ENCODE results near the gene ABCC5. TPM values are rescaled to one million over a fixed set of nuclear protein-coding genes. Genes with fewer than 3 reads are reported as not detected.

ABCC5 gene
- total and polyA plus RNA-seq, 2 of the 8 experiments (the other 6 are each of a cell fraction or from before 2014, with no cell fraction given): 25.3 to 40.8 TPM

DNA sequence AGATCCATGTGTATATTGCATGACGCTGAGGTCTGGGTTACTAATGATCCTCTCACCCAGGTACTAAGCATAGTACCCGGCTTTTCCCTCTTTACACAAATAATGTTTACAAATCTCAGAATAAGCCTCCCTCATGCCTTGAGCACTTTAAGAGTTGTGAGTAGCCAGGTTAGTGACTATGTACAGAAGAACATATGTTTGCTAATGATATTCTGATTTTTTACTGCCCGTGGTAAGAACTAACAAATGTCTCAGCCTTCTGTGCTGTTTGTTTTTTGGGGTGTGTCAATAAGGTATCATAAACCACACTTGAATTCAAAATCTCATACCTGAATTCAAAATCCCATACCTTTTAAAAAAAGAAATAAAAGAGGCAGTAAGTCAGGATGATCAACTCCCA, 59.5 kb downstream of the ABCC5 start:
- no peak overlapping the region for H2BK12ac ChIP-seq (ENCODE audit: low read depth, low read length)
- H2BK5ac ChIP-seq (ENCODE audit: low read depth, low read length): no peak overlapping the region
- H3K4me3 ChIP-seq (ENCODE audit: extremely low read depth in 1 of 4, insufficient read depth in 2 of 4, low read depth in 3 of 4, low read length in 4 of 4): no peak overlapping the region
- no peak overlapping the region for H2AK5ac ChIP-seq (ENCODE audit: low read depth, low read length)
- peaks cover 0 to 6% of the 10 kb centered on the region in 2 experiments for H4K20me1 ChIP-seq (replicated peaks in 1 of 2; ENCODE audit: control insufficient read depth in 1 of 2, insufficient read depth in 2 of 2, low read length in 2 of 2)
- no peak overlapping the region for H2BK120ac ChIP-seq (replicated peaks; ENCODE audit: low read depth, low read length)
- H3K79me1 ChIP-seq (ENCODE audit: low read depth, low read length): no peaks in the 10 kb centered on the region; the same call in 1 of the 2 replicates
- no peak overlapping the region for H3K4ac ChIP-seq (replicated peaks; ENCODE audit: insufficient read length, low read depth, low read length)
- peaks cover 0 to 14% (median 8%) of the 10 kb centered on the region in 4 experiments; a peak in 4 of 7 replicates for H3K4me1 ChIP-seq (replicated peaks in 1 of 4; ENCODE audit: control insufficient read depth in 3 of 4, insufficient read depth in 4 of 4, low read length in 3 of 4)
- H3K79me2 ChIP-seq (ENCODE audit: control insufficient read depth in 1 of 2, insufficient read depth in 2 of 2, low read length in 2 of 2): no peaks in the 10 kb centered on the region
- H4K5ac ChIP-seq (ENCODE audit: insufficient read length, low read depth, low read length): no peak overlapping the region
- no peaks in the 10 kb centered on the region for H3K27me3 ChIP-seq (replicated peaks in 1 of 4; ENCODE audit: control insufficient read depth in 3 of 4, extremely low read depth in 1 of 4, insufficient read depth in 3 of 4, low read length in 3 of 4)
- H3K9me3 ChIP-seq (ENCODE audit: insufficient read depth in 2 of 2, low read depth in 1 of 2, low read length in 1 of 2): no peaks in the 10 kb centered on the region
- H2BK15ac ChIP-seq (ENCODE audit: low read length): no peak overlapping the region
- no peaks in the 10 kb centered on the region for H3K23me2 ChIP-seq (ENCODE audit: low read depth, low read length)
- H2AFZ ChIP-seq (ENCODE audit: low read length): no peak overlapping the region
- H3K14ac ChIP-seq (ENCODE audit: insufficient read length): no peak overlapping the region
- no peak overlapping the region for H3K56ac ChIP-seq (replicated peaks; ENCODE audit: insufficient read length, low read depth, low read length)
- no peak overlapping the region for H2BK20ac ChIP-seq (ENCODE audit: low read length)
- H4K91ac ChIP-seq (replicated peaks; ENCODE audit: insufficient read length, low read length): no peak overlapping the region
- ChIA-PET CTCF (ENCODE audit: partially characterized antibody) (no interaction called here), POLR2A (ENCODE audit: partially characterized antibody) (no interaction called here)
- WGBS, 2 experiments (ENCODE audit: extremely low coverage in 1 of 2, insufficient coverage in 1 of 2, insufficient read length in 1 of 2, insufficient replicate concordance in 2 of 2, low coverage in 1 of 2, low lambda C conversion rate in 2 of 2, missing lambda C conversion rate in 1 of 2): 96% methylated on average over 3 of the region's 3 CpGs; no CpG with 5 or more reads in 1 of the 2 experiments
- no peak overlapping the region for H4K8ac ChIP-seq (ENCODE audit: extremely low read depth, insufficient read depth, low read length)
- no peak for DNase-seq (ENCODE audit: low read depth in 1 of 2, low spot score in 2 of 2)
- no peak overlapping the region for H3K27ac ChIP-seq (ENCODE audit: low read depth, low read length)
- H3K18ac ChIP-seq (ENCODE audit: extremely low read depth, low read length): no peak overlapping the region
- H3K9ac ChIP-seq (replicated peaks in 1 of 4; ENCODE audit: extremely low read depth in 1 of 4, low read depth in 3 of 4, low read length in 3 of 4): no peak overlapping the region
- no peak for FAIRE-seq
- peaks cover 0 to 25% (median 11%) of the 10 kb centered on the region in 4 experiments; a peak in 6 of 8 replicates for H3K36me3 ChIP-seq (ENCODE audit: control insufficient read depth in 2 of 4, insufficient read depth in 4 of 4, low read length in 3 of 4)
- H3K23ac ChIP-seq (ENCODE audit: insufficient read length): no peak overlapping the region
- no peak overlapping the region for H3K4me2 ChIP-seq (ENCODE audit: insufficient read depth in 1 of 2, low read depth in 2 of 2, low read length in 2 of 2)
- TF ChIP-seq TBP (IDR thresholded peaks at IDR 0.05; ENCODE audit: low read depth, low read length): no peak
- TF ChIP-seq MAFK (IDR thresholded peaks at IDR 0.05; ENCODE audit: low read depth, low read length): no peak
- no peak for TF ChIP-seq NRF1 (IDR thresholded peaks at IDR 0.05; ENCODE audit: low read depth, low read length)
- TF ChIP-seq POU5F1 (IDR thresholded peaks at IDR 0.05; ENCODE audit: low read depth, low read length): no peak
- no peak for TF ChIP-seq CEBPB (IDR thresholded peaks at IDR 0.05; ENCODE audit: low read depth, low read length)
- TF ChIP-seq ASH2L (IDR thresholded peaks at IDR 0.05; ENCODE audit: low read length): no peak
- no peak for TF ChIP-seq NANOG (IDR thresholded peaks at IDR 0.05; ENCODE audit: insufficient read depth, low read depth, low read length, poor library complexity, severe bottlenecking)
- TF ChIP-seq EP300 (IDR thresholded peaks at IDR 0.05; ENCODE audit: borderline replicate concordance in 1 of 2, low read depth in 2 of 2, low read length in 2 of 2): no peak
- no peak for TF ChIP-seq KDM4A (IDR thresholded peaks at IDR 0.05; ENCODE audit: low read depth, low read length, severe bottlenecking)
- TF ChIP-seq SIX5 (IDR thresholded peaks at IDR 0.05; ENCODE audit: low read depth, low read length): no peak
- no peak for TF ChIP-seq SRF (IDR thresholded peaks at IDR 0.05; ENCODE audit: low read depth, low read length)
- TF ChIP-seq EGR1 (IDR thresholded peaks at IDR 0.05; ENCODE audit: borderline replicate concordance, low read depth, low read length): no peak
- no peak for TF ChIP-seq CTBP2 (IDR thresholded peaks at IDR 0.05; ENCODE audit: borderline replicate concordance, insufficient read depth, insufficient read length, low read length)

Data from H1 (cell line).